H1 (cell line): ENCODE data around the gene FMNL2. TPM values are rescaled to one million over a fixed set of nuclear protein-coding genes. Genes with fewer than 3 reads are reported as not detected.

Experiments
- ASH2L ChIP-seq: fragments of 200-600, 300-600 bp; sonication (generic); IDR thresholded peaks from one replicate; pipeline ENCODE4 v1.7.1; 2017; ENCODE audit warnings: low read length
- ATF2 ChIP-seq: IDR thresholded peaks from 2 replicates; pipeline ENCODE4 v1.6.1; 2012; ENCODE audit warnings: low read length, inconsistent platforms
- KDM4A ChIP-seq: IDR thresholded peaks from one replicate; pipeline ENCODE4 v1.7.1; 2012; ENCODE audit warnings: low read depth, mild to moderate bottlenecking, moderate library complexity, low read length, inconsistent platforms; ENCODE audit not compliant: severe bottlenecking
- MAX ChIP-seq: IDR thresholded peaks from 2 replicates; pipeline ENCODE4 v1.6.1; 2012; ENCODE audit warnings: inconsistent platforms
- RAD21 ChIP-seq, 2 experiments: IDR thresholded peaks in 1 of 2; conservative IDR thresholded peaks in 1 of 2; 2 replicates each; pipeline ENCODE4 v1.6.1; 2011; ENCODE audit warnings: low read depth in 2 of 2, low read length in 2 of 2, improper control_type of control experiment in 1 of 2, inconsistent platforms in 1 of 2, mild to moderate bottlenecking in 1 of 2, moderate library complexity in 1 of 2
- SIN3A ChIP-seq, 2 experiments: IDR thresholded peaks in 1 of 2; conservative IDR thresholded peaks in 1 of 2; 2 replicates each; pipeline ENCODE4 v1.6.1; 2011 to 2012; ENCODE audit warnings: low read length in 2 of 2, improper control_type of control experiment in 1 of 2, low read depth in 1 of 2, mild to moderate bottlenecking in 1 of 2
- SIRT6 ChIP-seq: IDR thresholded peaks from one replicate; pipeline ENCODE4 v1.7.1; 2012; ENCODE audit warnings: low read length, inconsistent platforms
- polyA plus RNA-seq, 7 experiments: library from polyadenylated mRNA; depleted of rRNA in 3 of 7; stranded (reverse) in 5 of 7; unstranded in 2 of 7; fragments of >200 nt in 5 of 7; fragments of 200-250 nt in 2 of 7; gene quantifications; 1 replicate in 5 of 7; 2 replicates in 1 of 7; 4 replicates in 1 of 7; pipeline versions ENCODE4 v1.2.1 to v1.2.3, GENCODE V29; 2011 to 2013; ENCODE audit warnings: missing spikeins in 2 of 7, mixed read lengths in 2 of 7
- total RNA-seq: library from RNA; stranded (reverse); fragmentation: NEBNext Ultra II Directional; extraction: Animal tissue kit (Norgen Biotek cat#: 25700); gene quantifications from 2 replicates; pipeline ENCODE4 v1.2.1, GENCODE V29; 2021

FMNL2 gene
- total and polyA plus RNA-seq, 2 of the 8 experiments (the other 6 are each of a cell fraction or from before 2014, with no cell fraction given): 15.5 to 45.1 TPM

- TF ChIP-seq ATF2 (no peak), RAD21 (IDR thresholded peaks at IDR 0.05 in 1 of 2, conservative IDR thresholded peaks at IDR 0.05 in 1 of 2; ENCODE audit: low read depth in 2 of 2, low read length in 2 of 2) (no peak), ASH2L (no peak), SIN3A (conservative IDR thresholded peaks at IDR 0.05 in 1 of 2, IDR thresholded peaks at IDR 0.05 in 1 of 2; ENCODE audit: low read depth in 1 of 2, low read length in 2 of 2) (no peak), KDM4A (no peak), SIRT6 (no peak), MAX (no peak)
Observed at GRCh38 chr2:152304836-152305235, 30.1 kb upstream of the FMNL2 start (continued).
